ENCODE results near the gene TFEB.

TFEB gene

GRCh38 chr6:41671376-41671775 lies 64.0 kb downstream of the TFEB start:
- no peak for DNase-seq

DNA sequence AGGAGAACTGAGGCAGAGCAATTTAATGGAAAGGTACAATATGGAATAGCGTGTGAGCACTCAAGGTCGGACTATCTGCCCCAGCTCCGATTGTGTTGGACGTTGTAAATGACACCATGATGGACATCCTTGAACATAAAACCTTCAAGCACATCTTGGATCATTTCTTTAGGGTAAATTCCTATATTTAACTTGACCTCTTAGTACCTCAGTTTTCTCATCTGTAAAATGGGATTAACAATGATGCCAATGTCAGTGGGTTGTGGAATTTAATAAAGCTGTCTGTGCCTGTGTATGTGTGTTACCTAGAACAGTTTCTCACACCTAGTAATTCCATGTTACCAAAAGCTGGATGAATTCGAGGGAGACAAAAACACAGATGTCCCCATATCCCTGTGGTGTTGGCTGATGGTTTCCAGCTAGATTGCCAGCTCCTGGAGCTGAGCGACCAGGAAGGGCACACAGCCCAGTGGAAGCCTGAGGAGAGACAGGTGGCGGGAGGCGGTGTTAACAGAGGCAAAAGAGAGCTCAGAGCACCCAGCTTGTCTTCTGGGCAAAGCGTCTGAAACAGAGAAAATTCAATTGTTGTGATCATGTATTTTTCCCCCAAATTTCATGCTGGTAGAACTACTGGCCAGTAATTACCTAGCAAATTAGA lies 64.6 kb downstream of the TFEB start:
- no peak for DNase-seq

GRCh38 chr6:41668968-41669367 lies 66.4 kb downstream of the TFEB start:
- DNase-seq = no peak

DNA sequence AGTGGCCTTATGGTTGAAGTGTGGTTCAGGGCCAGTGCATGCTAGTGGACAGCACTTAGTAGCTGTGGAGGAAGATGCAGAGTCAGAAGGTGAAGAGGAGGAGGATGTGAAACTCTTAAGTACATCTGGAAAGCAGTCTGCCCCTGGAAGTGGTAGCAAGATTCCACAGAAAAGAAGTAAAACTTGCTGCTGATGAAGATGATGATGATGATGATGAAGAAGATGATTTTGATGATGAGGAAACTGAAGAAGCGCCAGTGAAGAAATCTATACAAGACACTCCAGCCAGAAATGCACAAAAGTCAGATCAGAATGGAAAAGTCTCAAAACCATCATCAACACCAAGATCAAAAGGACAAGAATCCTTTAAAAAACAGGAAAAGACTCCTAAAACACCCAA lies 68.2 kb downstream of the TFEB start:
- no peak for DNase-seq

- no peak for DNase-seq
Observed at GRCh38 chr6:41664271-41664670, 71.1 kb downstream of the TFEB start.

DNA sequence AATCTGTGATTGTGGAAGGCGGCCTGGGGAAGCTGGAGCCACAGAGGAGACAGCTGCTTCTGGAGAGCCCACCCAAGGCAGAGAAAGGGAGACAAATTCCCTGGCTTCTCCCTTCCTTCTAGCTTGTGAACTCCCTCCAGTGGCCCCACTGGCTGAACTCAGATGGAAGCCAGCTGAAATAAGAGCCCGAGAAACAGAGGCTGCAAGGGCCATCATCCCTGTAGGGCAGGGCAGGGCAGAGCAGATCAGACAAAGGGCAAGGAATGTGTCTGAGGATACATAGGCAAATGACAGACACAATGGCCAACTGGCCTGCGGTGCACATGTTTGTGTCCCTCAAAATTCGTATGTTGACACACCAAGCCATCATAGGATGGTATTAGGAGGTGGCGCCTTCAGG lies 71.8 kb downstream of the TFEB start:
- DNase-seq = no peak

GRCh38 chr6:41659935-41660334 lies 75.5 kb downstream of the TFEB start:
- DNase-seq = no peak

- DNase-seq = no peak
Observed at GRCh38 chr6:41658636-41659035, 76.8 kb downstream of the TFEB start.

DNA sequence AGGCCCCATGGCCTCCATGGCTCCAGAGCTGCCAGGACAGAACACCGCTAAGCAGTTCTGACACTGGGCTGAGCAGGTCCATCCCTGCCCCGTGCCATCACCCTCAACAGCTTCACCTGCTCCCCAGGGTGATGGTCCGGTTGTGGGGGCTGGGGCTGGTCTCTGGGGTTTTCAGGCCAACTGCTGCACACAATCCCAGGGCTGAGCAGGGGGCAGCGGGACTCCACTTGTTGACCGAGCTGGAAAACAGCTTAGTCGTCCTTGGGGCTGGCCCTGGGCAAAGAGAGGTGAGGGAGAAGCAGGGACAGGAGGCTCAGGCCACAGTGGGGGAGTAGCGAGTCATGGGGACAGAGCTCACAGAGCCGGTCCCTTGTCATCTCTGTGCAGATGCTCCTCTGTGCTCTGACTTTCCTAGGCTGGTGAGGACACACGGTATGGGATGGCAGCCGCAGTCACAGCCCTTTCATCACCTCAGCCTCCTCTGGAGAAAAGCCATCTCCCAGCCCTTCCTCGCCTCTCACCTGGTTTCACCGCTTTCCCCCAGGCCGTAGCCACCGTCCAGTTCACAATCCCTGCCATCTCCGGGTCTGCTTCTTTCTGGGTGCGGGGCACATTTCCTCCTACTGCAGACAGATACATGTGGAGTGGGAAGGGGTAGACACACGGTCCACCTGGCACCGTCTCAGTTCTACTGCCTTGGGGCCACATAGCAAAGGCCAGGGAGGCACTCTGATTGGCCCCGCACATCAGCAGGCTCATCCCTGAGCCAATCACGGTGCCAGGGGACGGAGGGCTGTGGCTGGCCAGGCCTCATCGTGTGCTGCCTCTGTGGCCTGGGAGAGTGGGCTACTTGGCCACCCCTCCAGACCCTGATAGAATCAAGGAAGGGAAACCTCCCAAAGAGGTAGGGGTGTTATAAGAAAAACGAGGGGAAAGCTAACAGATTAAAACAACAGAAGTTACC lies 78.0 kb downstream of the TFEB start:
- no peak for DNase-seq

DNA sequence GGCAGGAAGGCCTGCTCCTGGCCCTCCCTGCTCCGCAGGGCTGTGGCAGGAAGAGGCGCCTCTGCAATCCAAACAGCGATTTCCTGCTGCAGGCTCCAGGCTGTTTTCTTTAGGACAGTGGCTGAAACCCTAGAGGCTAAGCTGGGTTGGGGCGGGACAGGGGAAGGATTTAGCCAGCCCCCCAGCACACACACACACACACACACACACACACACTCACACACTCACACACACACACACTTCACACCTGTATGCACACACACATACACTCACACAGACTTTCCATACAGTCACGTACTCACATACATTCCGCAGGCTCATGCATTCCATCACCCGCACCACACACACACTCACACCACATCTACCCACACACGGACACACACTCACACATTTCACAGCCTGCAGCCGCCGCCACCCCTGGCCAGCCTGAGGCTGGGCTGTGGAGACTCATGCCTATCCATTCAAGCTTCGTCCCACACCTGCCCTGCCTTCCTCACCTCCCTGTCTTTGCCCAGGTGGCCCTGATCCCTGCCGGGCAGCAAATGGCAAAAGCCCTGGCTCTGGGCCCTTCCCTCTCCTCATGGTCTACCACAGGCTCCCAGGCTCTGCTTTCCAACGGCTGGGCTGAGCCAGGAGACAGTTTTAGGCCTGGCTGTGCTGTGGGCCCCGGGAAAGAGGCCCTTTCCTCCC lies 79.3 kb downstream of the TFEB start:
- DNase-seq = no peak

GRCh38 chr6:41655646-41656001 lies 79.8 kb downstream of the TFEB start:
- DNase-seq = no peak

- DNase-seq = no peak
Observed at GRCh38 chr6:41655176-41655575, 80.2 kb downstream of the TFEB start.

DNA sequence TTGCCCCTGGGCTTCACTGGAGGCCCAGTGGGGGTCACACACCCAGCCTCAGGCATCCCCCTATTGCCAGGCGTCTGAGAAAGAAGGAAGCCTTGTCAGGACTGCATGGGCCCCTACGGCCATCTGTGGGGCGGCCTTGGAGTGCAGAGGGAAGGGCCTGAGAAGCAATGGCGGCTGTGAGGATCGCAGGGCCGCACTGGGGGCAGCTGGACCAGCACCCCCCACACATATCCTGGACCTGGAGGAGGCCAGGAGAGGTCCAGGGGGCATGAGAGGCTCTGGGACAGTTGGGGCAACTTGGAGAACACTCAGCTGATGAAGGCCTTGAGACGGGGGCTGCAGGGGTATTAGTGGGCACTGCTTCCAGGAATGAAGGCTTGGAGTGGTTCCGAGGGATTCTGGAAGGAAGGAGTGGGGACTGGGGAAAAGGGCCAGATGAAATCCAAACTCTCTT lies 80.7 kb downstream of the TFEB start:
- no peak for DNase-seq

- DNase-seq = no peak
Observed at GRCh38 chr6:41654151-41654697, 81.2 kb downstream of the TFEB start.

GRCh38 chr6:41653691-41654090 lies 81.7 kb downstream of the TFEB start:
- DNase-seq = no peak

DNA sequence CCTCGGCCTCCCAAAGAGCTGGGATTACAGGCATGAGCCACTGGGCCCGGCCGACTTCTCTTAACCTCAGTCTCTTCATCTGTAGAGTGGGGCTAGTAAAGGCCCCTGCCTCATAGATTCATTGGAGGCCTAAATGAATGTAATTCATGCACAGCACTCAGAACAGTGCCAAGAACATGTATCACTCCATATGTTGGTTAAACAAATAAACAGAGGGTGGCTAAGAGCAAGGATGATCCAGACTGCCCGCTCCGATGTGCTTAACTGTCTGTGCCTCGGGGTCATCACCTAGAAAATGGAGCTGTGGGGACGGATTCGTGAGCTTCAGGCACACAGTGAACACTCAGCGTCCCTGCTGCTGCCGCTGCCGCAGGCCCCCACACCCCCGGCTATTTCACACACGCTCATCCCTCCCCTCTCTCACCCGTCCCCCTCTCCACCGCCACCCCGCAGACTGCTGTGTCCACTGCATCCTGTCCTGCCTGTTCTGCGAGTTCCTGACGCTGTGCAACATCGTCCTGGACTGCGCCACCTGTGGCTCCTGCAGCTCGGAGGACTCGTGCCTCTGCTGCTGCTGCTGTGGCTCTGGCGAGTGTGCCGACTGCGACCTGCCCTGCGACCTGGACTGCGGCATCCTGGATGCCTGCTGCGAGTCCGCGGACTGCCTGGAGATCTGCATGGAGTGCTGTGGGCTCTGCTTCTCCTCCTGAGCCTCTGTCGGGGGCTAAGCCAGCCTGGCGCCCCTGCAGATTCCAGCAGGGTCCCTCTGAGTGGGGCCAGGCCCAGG lies 82.3 kb downstream of the TFEB start:
- DNase-seq = no peak

DNA sequence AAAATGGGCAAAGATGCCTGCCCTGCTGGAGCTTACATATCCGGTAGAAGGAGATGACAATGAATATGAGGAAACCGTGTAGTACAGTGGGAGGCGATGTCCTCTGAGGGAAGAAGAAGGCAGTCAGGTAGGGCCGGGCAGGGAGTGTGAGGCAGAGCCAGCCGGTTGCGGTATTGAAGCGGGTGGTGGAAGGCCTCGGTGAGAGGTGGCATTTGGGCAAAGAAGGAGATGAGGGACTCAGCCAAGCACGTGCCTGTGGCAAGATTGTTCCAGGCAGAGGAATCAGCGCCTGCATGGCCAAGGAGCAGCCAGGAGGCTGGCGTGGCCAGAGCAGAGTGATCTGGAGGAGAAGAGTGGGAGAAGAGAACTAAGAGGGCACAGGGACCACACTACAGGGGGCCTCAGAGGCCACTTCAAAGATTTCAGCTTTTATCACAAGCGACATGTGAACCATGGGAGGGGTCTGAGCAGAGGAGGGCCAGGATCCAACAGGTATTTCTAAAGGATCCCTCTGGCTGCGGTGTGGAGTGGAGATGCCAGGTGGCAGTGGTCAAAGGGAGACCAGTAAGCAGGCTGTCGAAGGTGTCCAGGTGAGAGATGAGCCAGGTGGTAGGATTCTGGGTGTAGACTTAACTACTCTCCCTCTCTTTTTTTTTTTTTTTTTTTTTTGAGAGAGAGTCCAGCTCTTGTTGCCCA lies 83.3 kb downstream of the TFEB start:
- no peak for DNase-seq

DNA sequence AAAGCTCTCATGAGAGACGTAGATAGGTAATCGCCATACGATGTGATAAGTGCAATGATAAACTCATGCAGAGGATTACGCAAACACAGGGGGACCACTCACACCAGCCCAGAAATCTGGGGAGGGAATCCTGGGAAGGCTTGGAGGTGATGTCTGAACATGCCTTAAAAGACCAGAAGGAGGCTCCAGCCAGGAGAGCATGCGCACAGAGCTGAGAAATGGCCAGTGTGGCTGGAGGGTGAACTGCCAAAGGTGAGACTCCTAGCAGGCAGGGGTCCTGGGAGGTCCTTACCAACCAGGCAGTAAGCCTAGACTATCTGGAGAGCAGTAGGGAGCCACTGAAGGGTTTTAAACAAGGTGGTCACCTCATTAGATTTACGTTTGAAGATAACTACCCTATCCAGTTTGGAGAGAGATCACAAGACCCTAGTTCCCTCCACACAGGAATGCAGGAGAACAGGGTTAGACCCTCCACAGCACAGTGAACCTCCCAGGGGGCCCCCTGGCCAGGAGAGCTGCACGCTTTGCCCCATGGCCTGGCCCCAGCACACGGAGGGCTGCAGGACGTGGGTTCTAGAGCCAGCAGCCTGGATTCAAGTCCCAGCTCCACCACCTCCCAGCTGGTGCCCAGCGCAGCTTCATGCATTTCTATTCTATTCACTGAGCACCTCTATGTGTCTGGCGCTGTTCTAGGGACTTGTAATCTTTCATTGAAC lies 84.0 kb downstream of the TFEB start:
- no peak for DNase-seq

GRCh38 chr6:41650120-41650519 lies 85.3 kb downstream of the TFEB start:
- no peak for DNase-seq

- DNase-seq = no peak
Observed at GRCh38 chr6:41649596-41649995, 85.8 kb downstream of the TFEB start.

DNA sequence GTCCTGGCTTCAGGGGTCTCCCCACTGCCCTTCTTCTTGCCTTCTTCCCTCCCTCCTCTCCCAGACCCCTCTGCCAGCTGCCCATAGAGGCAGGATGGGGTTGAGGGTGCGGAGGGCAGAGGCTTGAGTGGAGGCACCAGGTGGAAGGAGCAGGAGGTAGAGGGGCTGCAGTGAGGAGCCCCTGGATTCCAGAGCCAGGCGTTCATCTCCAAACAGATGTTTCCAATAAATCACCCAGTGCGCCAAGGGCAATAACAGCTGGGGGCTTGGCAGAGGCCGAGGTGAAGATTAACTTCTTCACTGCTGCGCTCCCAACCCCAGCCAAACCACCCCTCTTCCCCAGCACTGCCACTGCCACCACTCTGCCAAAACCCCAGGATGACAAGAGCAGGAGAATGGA lies 86.5 kb downstream of the TFEB start:
- DNase-seq = no peak

Data from NCI-H1436 treated with DMSO at 0.1 percent for 48 hours (cell line).